ENCODE measurements around the gene AKTIP. TPM values are rescaled to one million over a fixed set of nuclear protein-coding genes. Genes with fewer than 3 reads are reported as not detected.

AKTIP gene
- total RNA-seq, 2 experiments from 2014 or later: 54.0 to 56.8 TPM

GRCh38 chr16:53465606-53466280, 37.3 kb downstream of the AKTIP start:
- no peak for ATAC-seq
- Mint-ChIP-seq H3K27me3 (ENCODE audit: low read depth) (no peaks in the 10 kb centered on the region), H3K36me3 (ENCODE audit: low read depth) (peaks cover 71% of the 10 kb centered on the region), H3K4me1 (ENCODE audit: low read depth) (peaks cover 33% of the 10 kb centered on the region), H3K27ac (peak overlapping the region; percentile 61), H3K9me3 (ENCODE audit: insufficient read depth) (no peaks in the 10 kb centered on the region), H3K4me3 (no peak overlapping the region)
- CTCF ChIA-PET: no interaction called here
- no peak for DNase-seq
- POLR2A ChIA-PET: interaction anchor here (1.0 to 1.7 kb wide), 2 partner anchors 8 to 38 kb away, joined by 5 read pairs; no protein-coding TSS in a partner anchor

- ChIA-PET POLR2A (interaction anchor here (2.0 to 7.3 kb wide), 3 partner anchors 8 to 23 kb away, joined by 5 to 101 read pairs (median 36); partner anchors contain the start of gene RBL2), CTCF (interaction anchor here (1.5 to 3.3 kb wide), 4 partner anchors 8 to 359 kb away, joined by 4 to 18 read pairs (median 6); no protein-coding TSS in a partner anchor)
- H3K27ac Mint-ChIP-seq: peak overlapping the region; percentile 94
- H3K4me1 Mint-ChIP-seq (ENCODE audit: low read depth): peaks cover 83% of the 10 kb centered on the region
- H3K36me3 Mint-ChIP-seq (ENCODE audit: low read depth): peaks cover 89% of the 10 kb centered on the region
- H3K9me3 Mint-ChIP-seq (ENCODE audit: insufficient read depth): peaks cover 6% of the 10 kb centered on the region
- DNase-seq (no peak), ATAC-seq (no peak)
- no peaks in the 10 kb centered on the region for H3K27me3 Mint-ChIP-seq (ENCODE audit: low read depth)
- H3K4me3 Mint-ChIP-seq: peak overlapping the region; percentile 78
These were observed 44.4 kb downstream of the AKTIP start for GRCh38 chr16:53458635-53459034.

- Mint-ChIP-seq H3K9me3 (ENCODE audit: insufficient read depth) (peaks cover 6% of the 10 kb centered on the region), H3K4me1 (ENCODE audit: low read depth) (peaks cover 87% of the 10 kb centered on the region), H3K27me3 (ENCODE audit: low read depth) (no peaks in the 10 kb centered on the region), H3K4me3 (peak overlapping the region; percentile 78), H3K27ac (peak overlapping the region; percentile 94), H3K36me3 (ENCODE audit: low read depth) (peaks cover 92% of the 10 kb centered on the region)
- POLR2A ChIA-PET: interaction anchor here (0.9 to 7.3 kb wide), 6 partner anchors 9 to 44 kb away, joined by 3 to 101 read pairs (median 20); partner anchors contain the start of genes AKTIP and RBL2
- DNase-seq: peak; percentile 91
- CTCF ChIA-PET: interaction anchor here (0.8 to 3.3 kb wide), 14 partner anchors 10 to 400 kb away, joined by 3 to 26 read pairs (median 4); partner anchors contain the start of gene AKTIP
- peak; percentile 86 for ATAC-seq
These were observed 45.3 kb downstream of the AKTIP start for GRCh38 chr16:53457670-53458069.

- Mint-ChIP-seq H3K27ac (peak overlapping the region; percentile 94), H3K27me3 (ENCODE audit: low read depth) (no peaks in the 10 kb centered on the region), H3K4me1 (ENCODE audit: low read depth) (peaks cover 86% of the 10 kb centered on the region), H3K4me3 (peak overlapping the region; percentile 78), H3K36me3 (ENCODE audit: low read depth) (peaks cover 89% of the 10 kb centered on the region), H3K9me3 (ENCODE audit: insufficient read depth) (peaks cover 6% of the 10 kb centered on the region)
- ATAC-seq (peak; percentile 69), DNase-seq (peak; percentile 69)
- CTCF ChIA-PET: interaction anchor here (1.0 to 3.3 kb wide), 9 partner anchors 11 to 249 kb away, joined by 3 to 26 read pairs (median 3); no protein-coding TSS in a partner anchor
- POLR2A ChIA-PET: interaction anchor here (0.9 to 7.3 kb wide), 8 partner anchors 10 to 59 kb away, joined by 3 to 101 read pairs (median 4); partner anchors contain the start of genes AKTIP and RBL2
These were observed 46.4 kb downstream of the AKTIP start for GRCh38 chr16:53456625-53457024.

GRCh38 chr16:53453928-53454327, 49.1 kb downstream of the AKTIP start:
- H3K4me1 Mint-ChIP-seq (ENCODE audit: low read depth): peaks cover 81% of the 10 kb centered on the region
- peaks cover 84% of the 10 kb centered on the region for H3K36me3 Mint-ChIP-seq (ENCODE audit: low read depth)
- peak overlapping the region; percentile 53 for H3K4me3 Mint-ChIP-seq
- peaks cover 6% of the 10 kb centered on the region for H3K9me3 Mint-ChIP-seq (ENCODE audit: insufficient read depth)
- no peaks in the 10 kb centered on the region for H3K27me3 Mint-ChIP-seq (ENCODE audit: low read depth)
- ATAC-seq (no peak), DNase-seq (peak; percentile 40)
- POLR2A ChIA-PET: interaction anchor here (1.2 to 7.3 kb wide), 2 partner anchors 18 to 50 kb away, joined by 3 to 101 read pairs; partner anchors contain the start of gene RBL2
- H3K27ac Mint-ChIP-seq: peak overlapping the region; percentile 79
- CTCF ChIA-PET: interaction anchor here (0.8 to 1.4 kb wide), 5 partner anchors 9 to 45 kb away, joined by 3 to 5 read pairs (median 3); no protein-coding TSS in a partner anchor

GRCh38 chr16:53449816-53450517, 53.0 kb downstream of the AKTIP start:
- H3K27ac Mint-ChIP-seq: peak overlapping the region; percentile 72
- H3K36me3 Mint-ChIP-seq (ENCODE audit: low read depth): peaks cover 79% of the 10 kb centered on the region
- ATAC-seq (no peak), DNase-seq (no peak)
- peak overlapping the region; percentile 67 for H3K4me3 Mint-ChIP-seq
- no peaks in the 10 kb centered on the region for H3K27me3 Mint-ChIP-seq (ENCODE audit: low read depth)
- H3K4me1 Mint-ChIP-seq (ENCODE audit: low read depth): peaks cover 58% of the 10 kb centered on the region
- POLR2A ChIA-PET: interaction anchor here (1.8 kb wide), 1 partner anchor 16 kb away, joined by 8 read pairs; the partner anchor contains the start of gene RBL2
- no peaks in the 10 kb centered on the region for H3K9me3 Mint-ChIP-seq (ENCODE audit: insufficient read depth)
- CTCF ChIA-PET: interaction anchor here (0.8 to 6.6 kb wide), 3 partner anchors 9 to 13 kb away, joined by 3 to 37 read pairs (median 6); no protein-coding TSS in a partner anchor

- ChIA-PET CTCF (interaction anchor here (0.9 to 6.6 kb wide), 4 partner anchors 10 to 52 kb away, joined by 3 to 37 read pairs (median 12); no protein-coding TSS in a partner anchor), POLR2A (interaction anchor here (1.2 to 4.0 kb wide), 4 partner anchors 11 to 56 kb away, joined by 3 to 36 read pairs (median 14); partner anchors contain the start of gene RBL2)
- no peak for ATAC-seq
- H3K36me3 Mint-ChIP-seq (ENCODE audit: low read depth): peaks cover 82% of the 10 kb centered on the region
- H3K4me3 Mint-ChIP-seq: peak overlapping the region; percentile 19
- no peaks in the 10 kb centered on the region for H3K9me3 Mint-ChIP-seq (ENCODE audit: insufficient read depth)
- no peaks in the 10 kb centered on the region for H3K27me3 Mint-ChIP-seq (ENCODE audit: low read depth)
- H3K27ac Mint-ChIP-seq: peak overlapping the region; percentile 75
- peaks cover 33% of the 10 kb centered on the region for H3K4me1 Mint-ChIP-seq (ENCODE audit: low read depth)
- DNase-seq: no peak
These were observed 56.9 kb downstream of the AKTIP start for GRCh38 chr16:53446090-53446489.

GRCh38 chr16:53445534-53445933, 57.5 kb downstream of the AKTIP start:
- peaks cover 34% of the 10 kb centered on the region for H3K4me1 Mint-ChIP-seq (ENCODE audit: low read depth)
- no peak for DNase-seq
- ATAC-seq: peak; percentile 30
- peak overlapping the region; percentile 75 for H3K27ac Mint-ChIP-seq
- no peaks in the 10 kb centered on the region for H3K27me3 Mint-ChIP-seq (ENCODE audit: low read depth)
- ChIA-PET POLR2A (interaction anchor here (1.2 to 4.0 kb wide), 4 partner anchors 10 to 57 kb away, joined by 3 to 36 read pairs (median 14); partner anchors contain the start of gene RBL2), CTCF (interaction anchor here (0.9 to 6.6 kb wide), 5 partner anchors 8 to 53 kb away, joined by 3 to 37 read pairs (median 7); no protein-coding TSS in a partner anchor)
- H3K9me3 Mint-ChIP-seq (ENCODE audit: insufficient read depth): no peaks in the 10 kb centered on the region
- peaks cover 81% of the 10 kb centered on the region for H3K36me3 Mint-ChIP-seq (ENCODE audit: low read depth)
- peak overlapping the region; percentile 19 for H3K4me3 Mint-ChIP-seq

Other genes starting within 250 kb of the AKTIP start
- 100 to 1,000 TPM; 137 to 138 TPM for gene RBL2, start 68.7 kb downstream of the AKTIP start, total RNA-seq
- gene RPGRIP1L, start 200.7 kb upstream of the AKTIP start, total RNA-seq: 1 to 10 TPM; 6.1 TPM
- gene FTO, start 200.9 kb upstream of the AKTIP start, total RNA-seq: 10 to 100 TPM; 40.2 to 44.5 TPM